ENCODE measurements around the gene ZMYND8.

Gene ZMYND8

GRCh38 chr20:47160992-47161391 is 195.5 kb downstream of the ZMYND8 start:
- DNase-seq, result no peak

GRCh38 chr20:47160240-47160639 is 196.3 kb downstream of the ZMYND8 start:
- DNase-seq, result no peak
